ENCODE results near the gene ELF5. TPM values are rescaled to one million over a fixed set of nuclear protein-coding genes. Genes with fewer than 3 reads are reported as not detected.
A peak's percentile ranks its signal among the peaks of the same experiment; 100 is the strongest.

Gene ELF5
- total and polyA plus RNA-seq, 2 of the 13 experiments (the other 11 are each of a cell fraction or from before 2014, with no cell fraction given): 0.51 to 2.6 TPM

- CTCF ChIA-PET (ENCODE audit: low intra/inter-chr PET ratio, low total read pairs): interaction anchor here (1.2 kb wide), 1 partner anchor 80 kb away, joined by 3 read pairs; no protein-coding TSS in a partner anchor
- ATAC-seq (peak; percentile 74), DNase-seq (ENCODE audit: low spot score) (peak; percentile 59), FAIRE-seq (peak; percentile 64)
- Histone ChIP-seq H3K4me1 (ENCODE audit: insufficient read depth, low read length) (peaks cover 55% of the 10 kb centered on the region), H4K20me1 (ENCODE audit: insufficient read depth, low read length) (peaks cover 4% of the 10 kb centered on the region), H3K9ac (ENCODE audit: insufficient read depth, low read depth, low read length) (peak overlapping the region; percentile 83), H2AFZ (ENCODE audit: low read length) (no peak overlapping the region), H3K79me2 (ENCODE audit: insufficient read depth, low read length) (peaks cover 54% of the 10 kb centered on the region), H3K4me3 (replicated peaks in 1 of 3; ENCODE audit: insufficient read depth in 1 of 3, low read depth in 2 of 3, low read length in 3 of 3) (peak overlapping the region; percentile 64 to 88 (median 84)), H3K4me2 (ENCODE audit: low read depth, low read length) (peak overlapping the region; percentile 86), H3K36me3 (replicated peaks in 1 of 2; ENCODE audit: control insufficient read depth in 1 of 2, insufficient read depth in 2 of 2, low read length in 2 of 2) (no peaks in the 10 kb centered on the region; a peak in 1 of 5 replicates), H3K27me3 (ENCODE audit: control insufficient read depth in 1 of 2, insufficient read depth in 2 of 2, low read length in 2 of 2) (no peaks in the 10 kb centered on the region; a peak in 1 of 5 replicates), H3K9me3 (ENCODE audit: low read length) (no peaks in the 10 kb centered on the region), H3K27ac (ENCODE audit: extremely low read length, insufficient read depth, low read length) (peak overlapping the region; percentile 92)
- POLR2A ChIA-PET: interaction anchor here (0.6 to 2.7 kb wide), 8 partner anchors 12 to 161 kb away, joined by 3 to 12 read pairs (median 4); partner anchors contain the start of gene ABTB2
- under 1% methylated on average over 8 of the region's 8 CpGs for WGBS (ENCODE audit: low lambda C conversion rate)
- intact Hi-C loops (cut with micrococcal nuclease; ENCODE audit: unreplicated experiment): loop anchor here (2.0 to 5.0 kb wide), 2 partner anchors 73 to 82 kb away; partner anchors contain the start of gene ABTB2
- in situ Hi-C loops (cut with HindIII; ENCODE audit: extremely low pct_ligation_motif_present, low pct_unique_long_range_greater_than_20kb): no loop called here
- no TSS peak for BruUV-seq (replicated peaks)
- TF ChIP-seq BRCA1 (CRISPR knock-in tag; IDR thresholded peaks at IDR 0.05) (0 out of 2 replicates have a peak, but pooled peaks have one; percentile 52), PITX1 (CRISPR knock-in tag; IDR thresholded peaks at IDR 0.05) (peak; percentile 49; the same call in 1 of the 2 replicates), FOXO4 (CRISPR knock-in tag; conservative IDR thresholded peaks at IDR 0.05) (0 out of 2 replicates have a peak, but pooled peaks have one; percentile 88), FOXC1 (CRISPR knock-in tag; IDR thresholded peaks at IDR 0.05; ENCODE audit: borderline replicate concordance) (0 out of 2 replicates have a peak, but pooled peaks have one; percentile 23), SUZ12 (IDR thresholded peaks at IDR 0.05; ENCODE audit: low read depth, low read length) (no peak), NR2F2 (IDR thresholded peaks at IDR 0.05; ENCODE audit: borderline replicate concordance, low read depth) (peak; percentile 17; the same call in 1 of the 2 replicates), PPARG (CRISPR knock-in tag; conservative IDR thresholded peaks at IDR 0.05) (0 out of 2 replicates have a peak, but pooled peaks have one; percentile 19), GPBP1L1 (CRISPR knock-in tag; IDR thresholded peaks at IDR 0.05) (no peak), FUBP1 (CRISPR knock-in tag; IDR thresholded peaks at IDR 0.05; ENCODE audit: borderline replicate concordance) (no peak), ZBTB7A (CRISPR knock-in tag; IDR thresholded peaks at IDR 0.05) (no peak), ZNF331 (CRISPR knock-in tag; IDR thresholded peaks at IDR 0.05) (peak; percentile 27; the same call in 1 of the 2 replicates), ZBTB43 (CRISPR knock-in tag; conservative IDR thresholded peaks at IDR 0.05) (peak; percentile 45; the same call in 1 of the 2 replicates), ATF4 (CRISPR knock-in tag; IDR thresholded peaks at IDR 0.05) (no peak), ZNF780A (CRISPR knock-in tag; IDR thresholded peaks at IDR 0.05) (no peak), ZSCAN9 (CRISPR knock-in tag; IDR thresholded peaks at IDR 0.05; ENCODE audit: borderline replicate concordance) (no peak), KMT2A (CRISPR knock-in tag; IDR thresholded peaks at IDR 0.05) (peak; percentile 23; the same call in 1 of the 2 replicates), ERF (CRISPR knock-in tag; IDR thresholded peaks at IDR 0.05) (no peak)
These were observed 73.9 kb downstream of the ELF5 start for GRCh38 chr11:34439610-34440198.

Measured in HepG2 (cell line).